Uterus (tissue), 4 donors: Measurements from ENCODE around the gene CLSTN2. TPM values are rescaled to one million over a fixed set of nuclear protein-coding genes. Genes with fewer than 3 reads are reported as not detected.

Source experiments
- DNase-seq, 2 donors: peaks; one replicate each; pipeline ENCODE4 v3.0.0-alpha.2; 2019 to 2020
- H3K27ac ChIP-seq, 2 donors: fragments of 200-600 bp; sonication (generic); 1 replicate in 1 of 2; 2 replicates in 1 of 2; pipeline ENCODE4 v1.5.1; 2016 to 2018
- H3K27me3 ChIP-seq, 2 donors: fragments of 200-600 bp; sonication (generic); one replicate each; pipeline ENCODE4 v1.5.1; 2018 to 2019; ENCODE audit warnings: control low read depth in 1 of 2
- H3K36me3 ChIP-seq, 2 donors: fragments of 200-600 bp; sonication (generic); one replicate each; pipeline ENCODE4 v1.5.1; 2019; ENCODE audit warnings: control low read depth in 1 of 2
- H3K4me1 ChIP-seq, 2 donors: fragments of 200-600 bp; sonication (generic); one replicate each; pipeline ENCODE4 v1.5.1; 2018 to 2019; ENCODE audit warnings: control low read depth in 1 of 2
- H3K4me3 ChIP-seq, 2 donors: fragments of 200-600 bp; sonication (generic); 1 replicate in 1 of 2; 2 replicates in 1 of 2; pipeline ENCODE4 v1.5.1; 2018 to 2019; ENCODE audit warnings: mild to moderate bottlenecking in 1 of 2
- H3K9me3 ChIP-seq, 2 donors: fragments of 200-600 bp; sonication (generic); one replicate each; pipeline ENCODE4 v1.5.1; 2019; ENCODE audit warnings: control low read depth in 1 of 2
- CTCF ChIP-seq, 4 experiments: fragments of 200-600 bp in 2 of 4; fragments of 450-650 bp in 2 of 4; sonication (generic) in 2 of 4; IDR thresholded peaks; one replicate each; pipeline ENCODE4 v1.5.1; 2016 to 2019; ENCODE audit warnings: antibody characterized with exemption in 4 of 4, mild to moderate bottlenecking in 2 of 4, moderate library complexity in 1 of 4
- POLR2A ChIP-seq, 2 donors: fragments of 450-650 bp; IDR thresholded peaks; one replicate each; pipeline ENCODE4 v1.6.1; 2016; ENCODE audit warnings: antibody characterized with exemption in 2 of 2, mild to moderate bottlenecking in 1 of 2, moderate library complexity in 1 of 2
- intact Hi-C: fragments of 100-400 bp; cut with DNase I; formaldehyde crosslinking; loops from one replicate; pipeline ENCODE4 v1.15.1; 2023; ENCODE audit warnings: low total_unique reads
- total RNA-seq, 4 donors: library from RNA; depleted of rRNA in 3 of 4; stranded (reverse); fragments of >200 nt in 3 of 4; gene quantifications; one replicate each; pipeline versions ENCODE4 v1.1.0 to v1.2.4, GENCODE V29; 2014 to 2023
- donor health status: DM: yes; HTN: yes; CAD: no.

Gene CLSTN2
- total RNA-seq, 4 donors from 2014 or later = 4.7 to 32.2 (median 19.2) TPM

DNA sequence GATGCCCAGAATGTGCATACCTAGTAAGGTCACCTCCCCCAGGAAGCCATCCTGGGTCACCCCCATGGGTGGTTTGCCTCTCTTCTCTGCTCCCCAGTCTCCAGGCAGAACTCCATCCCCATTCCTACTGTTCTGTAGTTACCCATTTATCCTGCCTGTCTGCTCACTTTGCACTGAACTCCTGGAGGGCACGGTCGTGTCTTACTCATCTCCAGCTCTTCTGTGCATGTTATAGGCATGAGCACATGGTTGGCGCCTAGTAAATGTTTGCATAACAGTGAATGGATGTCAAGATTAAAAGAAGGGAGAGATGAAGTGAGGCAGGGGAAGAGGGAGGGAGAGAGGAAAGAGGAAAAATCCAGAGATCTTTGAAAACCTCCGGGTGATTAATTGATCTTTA is 534.5 kb downstream of the CLSTN2 start:
- no peak for DNase-seq
- H3K4me3 ChIP-seq = no peak overlapping the region
- intact Hi-C loops = no loop called here
- H3K4me1 ChIP-seq = no peaks in the 10 kb centered on the region
- TF ChIP-seq POLR2A (IDR thresholded peaks at IDR 0.05) (no peak), CTCF (IDR thresholded peaks at IDR 0.05) (no peak)
- H3K36me3 ChIP-seq = no peaks in the 10 kb centered on the region
- no peak overlapping the region for H3K27ac ChIP-seq
- no peaks in the 10 kb centered on the region for H3K27me3 ChIP-seq
- no peaks in the 10 kb centered on the region for H3K9me3 ChIP-seq

DNA sequence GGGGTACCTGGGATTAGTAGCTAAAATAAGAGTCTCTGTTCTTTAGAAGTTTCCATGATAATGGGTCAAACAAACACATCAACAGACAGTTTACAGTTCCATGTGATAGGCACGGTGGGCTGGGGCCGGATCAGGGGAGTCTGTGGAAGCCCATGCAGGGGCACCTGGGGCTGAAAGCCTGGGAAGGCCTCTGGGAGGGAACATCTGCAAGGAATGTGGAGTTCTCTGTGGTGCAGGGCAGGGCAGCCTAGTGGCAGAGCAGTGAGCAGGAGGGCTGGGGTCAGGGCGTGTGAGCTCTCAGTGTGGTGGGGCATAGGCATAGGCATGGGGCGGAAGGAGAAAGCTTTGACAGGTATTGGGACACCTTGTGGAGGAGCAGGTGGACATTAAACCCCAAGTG is 535.2 kb downstream of the CLSTN2 start:
- Histone ChIP-seq H3K36me3 (no peaks in the 10 kb centered on the region), H3K27ac (no peak overlapping the region), H3K27me3 (no peaks in the 10 kb centered on the region), H3K4me1 (no peaks in the 10 kb centered on the region), H3K4me3 (no peak overlapping the region), H3K9me3 (no peaks in the 10 kb centered on the region)
- DNase-seq = no peak
- TF ChIP-seq CTCF (IDR thresholded peaks at IDR 0.05) (no peak), POLR2A (IDR thresholded peaks at IDR 0.05) (no peak)
- intact Hi-C loops = no loop called here

GRCh38 chr3:140470962-140471361 is 536.0 kb downstream of the CLSTN2 start:
- Histone ChIP-seq H3K9me3 (no peaks in the 10 kb centered on the region), H3K27me3 (no peaks in the 10 kb centered on the region), H3K27ac (no peak overlapping the region), H3K4me3 (no peak overlapping the region), H3K36me3 (no peaks in the 10 kb centered on the region), H3K4me1 (no peaks in the 10 kb centered on the region)
- intact Hi-C loops = no loop called here
- no peak for DNase-seq
- TF ChIP-seq CTCF (IDR thresholded peaks at IDR 0.05) (no peak), POLR2A (IDR thresholded peaks at IDR 0.05) (no peak)

DNA sequence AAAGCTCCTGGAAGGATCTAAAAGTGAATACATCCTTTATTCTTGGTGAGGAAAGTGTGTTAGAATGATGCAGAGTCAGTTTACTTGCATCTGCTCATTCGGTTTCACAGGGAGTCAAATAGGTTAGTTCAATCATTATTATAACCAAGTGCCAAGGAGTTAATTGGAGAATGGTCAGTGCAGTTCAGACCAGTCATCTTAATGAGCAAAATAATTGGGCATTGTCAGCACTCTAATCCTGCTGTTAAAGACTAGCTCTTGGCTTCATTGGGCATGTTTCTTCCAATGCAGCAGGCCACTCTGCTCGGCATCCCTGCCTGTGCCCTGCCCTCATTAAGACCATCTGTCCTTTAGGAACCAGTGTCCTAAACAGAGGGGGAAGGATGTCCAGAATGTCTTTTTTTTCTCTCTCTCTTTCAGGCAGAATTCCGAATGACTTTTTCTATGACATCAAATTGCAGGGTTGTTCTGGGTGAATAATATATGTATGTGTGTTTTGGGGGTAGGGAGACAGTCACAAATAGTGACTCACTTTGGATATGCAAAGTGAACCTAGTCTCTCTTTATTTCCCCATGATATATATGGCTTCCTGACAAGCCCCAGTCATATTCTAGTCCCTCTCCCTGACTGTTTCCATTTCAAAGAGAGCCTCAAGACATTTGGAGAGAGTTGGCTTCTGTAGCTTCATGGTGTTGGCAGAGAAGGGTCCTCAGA is 537.5 kb downstream of the CLSTN2 start:
- intact Hi-C loops = no loop called here
- no peak for DNase-seq
- TF ChIP-seq CTCF (IDR thresholded peaks at IDR 0.05) (no peak), POLR2A (IDR thresholded peaks at IDR 0.05) (no peak)
- no peaks in the 10 kb centered on the region for H3K4me1 ChIP-seq
- no peaks in the 10 kb centered on the region for H3K36me3 ChIP-seq
- no peak overlapping the region for H3K4me3 ChIP-seq
- no peak overlapping the region for H3K27ac ChIP-seq
- H3K27me3 ChIP-seq = no peaks in the 10 kb centered on the region
- no peaks in the 10 kb centered on the region for H3K9me3 ChIP-seq

DNA sequence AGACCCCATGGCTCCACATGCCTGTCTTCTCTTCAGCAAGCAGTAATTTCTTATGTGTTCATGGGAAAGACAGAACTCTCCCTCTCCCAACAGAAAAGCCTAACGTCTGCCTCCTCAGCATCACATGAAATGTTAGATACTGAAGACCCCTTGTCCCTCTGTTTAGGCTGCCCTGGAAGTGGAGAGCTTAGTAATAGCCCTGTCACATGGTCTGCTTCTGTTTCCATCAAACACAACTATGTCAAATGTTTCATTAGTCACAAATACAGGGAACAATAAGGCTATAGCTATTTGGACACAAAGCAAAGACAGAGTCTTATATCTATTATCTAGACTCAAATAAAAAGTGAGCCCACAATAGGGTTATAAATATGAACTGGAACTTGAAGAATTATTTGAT is 552.6 kb downstream of the CLSTN2 start:
- Histone ChIP-seq H3K4me3 (no peak overlapping the region), H3K4me1 (no peaks in the 10 kb centered on the region), H3K27ac (no peak overlapping the region), H3K9me3 (no peaks in the 10 kb centered on the region), H3K27me3 (no peaks in the 10 kb centered on the region), H3K36me3 (no peaks in the 10 kb centered on the region)
- intact Hi-C loops = no loop called here
- DNase-seq = no peak
- TF ChIP-seq POLR2A (IDR thresholded peaks at IDR 0.05) = no peak
- TF ChIP-seq CTCF (IDR thresholded peaks at IDR 0.05) = no peak
